ENCODE results near the gene ITPR1. TPM values are rescaled to one million over a fixed set of nuclear protein-coding genes. Genes with fewer than 3 reads are reported as not detected.

The ITPR1 gene
- total and polyA plus RNA-seq, 2 experiments from 2014 or later: 17.6 to 28.8 TPM

GRCh38 chr3:4831580-4831950, 338.4 kb downstream of the ITPR1 start:
- peaks cover 8% of the 10 kb centered on the region for H3K4me1 ChIP-seq (ENCODE audit: low read depth)
- H3K27ac ChIP-seq: peak overlapping the region; percentile 87
- H3K27me3 ChIP-seq: no peaks in the 10 kb centered on the region
- DNase-seq (ENCODE audit: low read depth in 1 of 2, low spot score in 1 of 2): no peak
- H3K4me3 ChIP-seq: no peak overlapping the region
- TF ChIP-seq CTCF (IDR thresholded peaks at IDR 0.05; ENCODE audit: low read depth, low read length): no peak
- H3K9me3 ChIP-seq (ENCODE audit: low read depth): no peaks in the 10 kb centered on the region
- no peaks in the 10 kb centered on the region for H3K36me3 ChIP-seq

- Histone ChIP-seq H3K27ac (no peak overlapping the region), H3K4me3 (no peak overlapping the region), H3K9me3 (ENCODE audit: low read depth) (no peaks in the 10 kb centered on the region), H3K36me3 (no peaks in the 10 kb centered on the region), H3K4me1 (ENCODE audit: low read depth) (peaks cover 8% of the 10 kb centered on the region), H3K27me3 (no peaks in the 10 kb centered on the region)
- no peak for DNase-seq (ENCODE audit: low read depth in 1 of 2, low spot score in 1 of 2)
- TF ChIP-seq CTCF (IDR thresholded peaks at IDR 0.05; ENCODE audit: low read depth, low read length): no peak
These were observed 340.3 kb downstream of the ITPR1 start for GRCh38 chr3:4833471-4833870.

- TF ChIP-seq CTCF (IDR thresholded peaks at IDR 0.05; ENCODE audit: low read depth, low read length): no peak
- no peak for DNase-seq (ENCODE audit: low read depth in 1 of 2, low spot score in 1 of 2)
- no peak overlapping the region for H3K27ac ChIP-seq
- no peak overlapping the region for H3K4me3 ChIP-seq
- no peaks in the 10 kb centered on the region for H3K36me3 ChIP-seq
- H3K27me3 ChIP-seq: no peaks in the 10 kb centered on the region
- peaks cover 8% of the 10 kb centered on the region for H3K4me1 ChIP-seq (ENCODE audit: low read depth)
- H3K9me3 ChIP-seq (ENCODE audit: low read depth): no peaks in the 10 kb centered on the region
These were observed 341.3 kb downstream of the ITPR1 start for GRCh38 chr3:4834403-4834866.

GRCh38 chr3:4835616-4836043, 342.5 kb downstream of the ITPR1 start:
- H3K27ac ChIP-seq: no peak overlapping the region
- DNase-seq (ENCODE audit: low read depth in 1 of 2, low spot score in 1 of 2): peak in 1 of 2 donors; percentile 33

GRCh38 chr3:4836516-4836915, 343.4 kb downstream of the ITPR1 start:
- H3K4me3 ChIP-seq: no peak overlapping the region
- H3K4me1 ChIP-seq (ENCODE audit: low read depth): no peaks in the 10 kb centered on the region
- no peak for TF ChIP-seq CTCF (IDR thresholded peaks at IDR 0.05; ENCODE audit: low read depth, low read length)
- no peaks in the 10 kb centered on the region for H3K36me3 ChIP-seq
- H3K9me3 ChIP-seq (ENCODE audit: low read depth): no peaks in the 10 kb centered on the region
- no peaks in the 10 kb centered on the region for H3K27me3 ChIP-seq
- no peak for DNase-seq (ENCODE audit: low read depth in 1 of 2, low spot score in 1 of 2)
- H3K27ac ChIP-seq: no peak overlapping the region

More at GRCh38 chr3:4835616-4836043, 342.5 kb downstream of the ITPR1 start:
- H3K27me3 ChIP-seq: no peaks in the 10 kb centered on the region
- peaks cover 6% of the 10 kb centered on the region for H3K4me1 ChIP-seq (ENCODE audit: low read depth)
- no peaks in the 10 kb centered on the region for H3K36me3 ChIP-seq
- no peak for TF ChIP-seq CTCF (IDR thresholded peaks at IDR 0.05; ENCODE audit: low read depth, low read length)
- no peak overlapping the region for H3K4me3 ChIP-seq
- H3K9me3 ChIP-seq (ENCODE audit: low read depth): no peaks in the 10 kb centered on the region
